NB4 (cell line): ENCODE results near the gene SLC16A3.

Experiments used
- CTCF ChIP-seq: IDR thresholded peaks from one replicate; pipeline ENCODE4 v1.5.1; 2012; ENCODE audit warnings: low read depth, low read length
- POLR2A ChIP-seq: IDR thresholded peaks from 2 replicates; pipeline ENCODE4 v1.6.1; 2011; ENCODE audit warnings: mild to moderate bottlenecking; ENCODE audit not compliant: insufficient read length; ENCODE audit errors: extremely low read depth

- TF ChIP-seq POLR2A (no peak), CTCF (no peak)
These were observed 17.7 kb downstream of the SLC16A3 start for GRCh38 chr17:82246365-82247181.
